Keratinocyte (primary cell): ENCODE results near the gene BHLHE23. TPM values are rescaled to one million over a fixed set of nuclear protein-coding genes. Genes with fewer than 3 reads are reported as not detected.

Source experiments
- DNase-seq: peaks from one replicate; pipeline ENCODE4 v3.0.0-alpha.2; 2011; ENCODE audit warnings: low read depth, missing footprints, low spot score
- FAIRE-seq: peaks from 2 replicates; lab custom pipeline; 2011; peaks lifted over from hg19 to GRCh38; lab: Jason Lieb, UNC
- H2AFZ ChIP-seq: 2 replicates; pipeline ENCODE4 v1.6.0; 2012; ENCODE audit warnings: low read length, control low read depth, inconsistent platforms; ENCODE audit not compliant: control insufficient read depth
- H3K27ac ChIP-seq: 2 replicates; pipeline ENCODE4 v1.5.1; 2011; ENCODE audit warnings: low read length; ENCODE audit not compliant: control insufficient read depth, insufficient read depth
- H3K27me3 ChIP-seq: 3 replicates; pipeline ENCODE4 v1.6.0; 2011; ENCODE audit warnings: low read length; ENCODE audit not compliant: control insufficient read depth, insufficient read depth; ENCODE audit errors: extremely low read depth
- H3K36me3 ChIP-seq, 2 experiments: 2 replicates in 1 of 2; 3 replicates in 1 of 2; pipeline ENCODE4 v1.5.1; 2011; ENCODE audit warnings: low read length in 2 of 2, mild to moderate bottlenecking in 1 of 2; ENCODE audit not compliant: control insufficient read depth in 2 of 2, insufficient read depth in 2 of 2; ENCODE audit errors: extremely low read depth in 1 of 2
- H3K4me1 ChIP-seq: 3 replicates; pipeline ENCODE4 v1.5.1; 2011; ENCODE audit warnings: low read length; ENCODE audit not compliant: control insufficient read depth, insufficient read depth; ENCODE audit errors: extremely low read depth
- H3K4me2 ChIP-seq: 3 replicates; pipeline ENCODE4 v1.6.0; 2011; ENCODE audit warnings: low read depth, low read length; ENCODE audit not compliant: control insufficient read depth, insufficient read depth; ENCODE audit errors: extremely low read depth
- H3K4me3 ChIP-seq, 3 experiments: fragments of 200-600 bp in 1 of 3; sonication (generic) in 1 of 3; 2 replicates in 2 of 3; 3 replicates in 1 of 3; pipeline ENCODE4 v1.5.1; 2011 to 2016; ENCODE audit warnings: low read length in 3 of 3, mild to moderate bottlenecking in 3 of 3, control low read depth in 2 of 3, inconsistent platforms in 1 of 3, low read depth in 1 of 3, mixed read lengths in 1 of 3, mixed run types in 1 of 3, moderate library complexity in 1 of 3; ENCODE audit not compliant: control insufficient read depth in 2 of 3, insufficient read depth in 2 of 3; ENCODE audit errors: extremely low read depth in 1 of 3
- H3K79me2 ChIP-seq: 2 replicates; pipeline ENCODE4 v1.6.0; 2012; ENCODE audit warnings: low read length; ENCODE audit not compliant: control insufficient read depth, insufficient read depth
- H3K9ac ChIP-seq: 3 replicates; pipeline ENCODE4 v1.6.0; 2011; ENCODE audit warnings: low read length; ENCODE audit not compliant: control insufficient read depth, insufficient read depth; ENCODE audit errors: extremely low read depth
- H3K9me1 ChIP-seq: 3 replicates; pipeline ENCODE4 v1.6.0; 2011; ENCODE audit warnings: low read length; ENCODE audit not compliant: control insufficient read depth, insufficient read depth; ENCODE audit errors: extremely low read depth
- H3K9me3 ChIP-seq: 2 replicates; pipeline ENCODE4 v1.5.1; 2012; ENCODE audit warnings: low read depth, low read length; ENCODE audit not compliant: control insufficient read depth
- H4K20me1 ChIP-seq: 3 replicates; pipeline ENCODE4 v1.6.0; 2011; ENCODE audit warnings: low read length; ENCODE audit not compliant: control insufficient read depth, insufficient read depth; ENCODE audit errors: extremely low read depth
- EZH2 ChIP-seq: IDR thresholded peaks from one replicate; pipeline ENCODE4 v1.6.1; 2012; ENCODE audit warnings: inconsistent platforms, mild to moderate bottlenecking, low read length, moderate library complexity
- dilution Hi-C: fragments of 300-500 bp; cut with MboI; formaldehyde crosslinking; loops from one replicate; pipeline ENCODE4 v1.7.0; 2020; ENCODE audit warnings: low sequenced_read_pairs; ENCODE audit not compliant: extremely low pct_ligation_motif_present
- polyA plus RNA-seq, 5 experiments: library from polyadenylated mRNA; depleted of rRNA in 3 of 5; stranded (reverse) in 3 of 5; stranded (forward) in 1 of 5; unstranded in 1 of 5; fragments of >200 nt; gene quantifications; 1 replicate in 1 of 5; 2 replicates in 3 of 5; 3 replicates in 1 of 5; pipeline versions ENCODE4 v1.2.1 to v1.2.3, GENCODE V29; 2011 to 2012; ENCODE audit warnings: missing spikeins in 2 of 5, low read depth in 1 of 5, low replicate concordance in 1 of 5
- TF ChIP-seq, protein P1 (sequence below), 3 experiments: IDR thresholded peaks in 1 of 3; conservative IDR thresholded peaks in 1 of 3; optimal IDR thresholded peaks in 1 of 3; 2 replicates in 2 of 3; 3 replicates in 1 of 3; pipeline versions ENCODE3 to v1.5.1; 2011; ENCODE audit warnings: low read length in 3 of 3, mild to moderate bottlenecking in 3 of 3, moderate library complexity in 2 of 3, control low read depth in 1 of 3, inconsistent platforms in 1 of 3; ENCODE audit not compliant: insufficient read depth in 2 of 3; ENCODE audit errors: extremely low read depth in 1 of 3

The BHLHE23 gene
- polyA plus RNA-seq, 1 donor (not counting 4 experiments of a cell fraction or from before 2014, with no cell fraction given), result not detected

DNA sequence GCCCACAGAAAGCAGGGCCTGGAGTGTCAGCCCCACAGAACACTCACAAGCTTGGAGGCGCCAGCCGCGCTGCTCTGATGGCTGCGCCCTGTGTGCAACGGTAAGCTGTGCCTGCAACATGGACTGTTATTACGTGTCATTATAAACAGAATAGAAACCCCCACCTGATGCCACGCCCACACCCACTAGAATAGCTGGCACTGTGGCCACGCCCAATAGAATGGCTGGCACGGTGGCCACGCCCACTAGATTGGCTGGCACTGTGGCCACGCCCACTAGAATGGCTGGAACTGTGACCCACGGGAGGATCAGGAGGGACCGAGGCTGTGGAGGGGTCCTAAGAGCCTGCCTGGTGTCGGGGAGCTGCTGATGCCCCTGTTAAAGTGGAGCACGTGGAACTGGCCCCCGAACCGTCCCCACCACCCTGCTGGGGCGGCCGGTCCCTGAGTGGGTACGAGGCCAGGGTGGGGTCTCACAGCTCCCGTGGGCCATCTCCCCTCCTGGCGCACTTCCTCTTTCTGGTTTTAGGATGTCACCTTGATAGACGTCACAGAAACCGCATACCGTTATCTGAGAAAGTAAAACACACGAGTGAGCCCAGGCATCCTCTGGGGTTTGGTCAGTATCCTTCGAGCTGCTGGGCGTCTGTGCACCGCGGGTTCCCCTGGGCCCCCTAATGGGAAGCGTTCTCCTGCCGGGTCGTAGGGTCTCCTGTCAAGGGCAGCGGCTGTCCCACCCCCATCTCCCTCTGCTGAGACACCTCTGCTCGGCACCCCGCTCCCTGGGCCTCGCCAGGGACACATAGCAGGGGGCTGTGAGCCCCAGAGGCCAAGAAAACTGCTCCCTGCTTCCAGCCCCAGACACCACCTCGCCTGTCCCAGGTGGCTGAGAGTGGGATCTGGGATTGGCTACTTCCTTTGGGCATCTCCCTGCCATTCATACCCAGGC is 28.9 kb downstream of the BHLHE23 start:
- Histone ChIP-seq H3K9me3 (no peaks in the 10 kb centered on the region), H3K27ac (no peak overlapping the region), H3K27me3 (peaks cover 76% of the 10 kb centered on the region), H3K9me1 (no peaks in the 10 kb centered on the region), H3K4me1 (no peaks in the 10 kb centered on the region), H3K36me3 (no peaks in the 10 kb centered on the region), H4K20me1 (peaks cover 4% of the 10 kb centered on the region), H2AFZ (no peak overlapping the region), H3K9ac (no peak overlapping the region), H3K4me2 (no peak overlapping the region), H3K4me3 (no peak overlapping the region), H3K79me2 (no peaks in the 10 kb centered on the region)
- no peak for DNase-seq
- no peak for FAIRE-seq
- dilution Hi-C loops, result no loop called here
- no peak for TF ChIP-seq EZH2
- TF ChIP-seq, protein P1, sequence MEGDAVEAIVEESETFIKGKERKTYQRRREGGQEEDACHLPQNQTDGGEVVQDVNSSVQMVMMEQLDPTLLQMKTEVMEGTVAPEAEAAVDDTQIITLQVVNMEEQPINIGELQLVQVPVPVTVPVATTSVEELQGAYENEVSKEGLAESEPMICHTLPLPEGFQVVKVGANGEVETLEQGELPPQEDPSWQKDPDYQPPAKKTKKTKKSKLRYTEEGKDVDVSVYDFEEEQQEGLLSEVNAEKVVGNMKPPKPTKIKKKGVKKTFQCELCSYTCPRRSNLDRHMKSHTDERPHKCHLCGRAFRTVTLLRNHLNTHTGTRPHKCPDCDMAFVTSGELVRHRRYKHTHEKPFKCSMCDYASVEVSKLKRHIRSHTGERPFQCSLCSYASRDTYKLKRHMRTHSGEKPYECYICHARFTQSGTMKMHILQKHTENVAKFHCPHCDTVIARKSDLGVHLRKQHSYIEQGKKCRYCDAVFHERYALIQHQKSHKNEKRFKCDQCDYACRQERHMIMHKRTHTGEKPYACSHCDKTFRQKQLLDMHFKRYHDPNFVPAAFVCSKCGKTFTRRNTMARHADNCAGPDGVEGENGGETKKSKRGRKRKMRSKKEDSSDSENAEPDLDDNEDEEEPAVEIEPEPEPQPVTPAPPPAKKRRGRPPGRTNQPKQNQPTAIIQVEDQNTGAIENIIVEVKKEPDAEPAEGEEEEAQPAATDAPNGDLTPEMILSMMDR (optimal IDR thresholded peaks at IDR 0.05 in 1 of 3, IDR thresholded peaks at IDR 0.05 in 1 of 3, conservative IDR thresholded peaks at IDR 0.05 in 1 of 3; ENCODE audit: extremely low read depth in 1 of 3, insufficient read depth in 2 of 3, low read length in 3 of 3), result no peak

DNA sequence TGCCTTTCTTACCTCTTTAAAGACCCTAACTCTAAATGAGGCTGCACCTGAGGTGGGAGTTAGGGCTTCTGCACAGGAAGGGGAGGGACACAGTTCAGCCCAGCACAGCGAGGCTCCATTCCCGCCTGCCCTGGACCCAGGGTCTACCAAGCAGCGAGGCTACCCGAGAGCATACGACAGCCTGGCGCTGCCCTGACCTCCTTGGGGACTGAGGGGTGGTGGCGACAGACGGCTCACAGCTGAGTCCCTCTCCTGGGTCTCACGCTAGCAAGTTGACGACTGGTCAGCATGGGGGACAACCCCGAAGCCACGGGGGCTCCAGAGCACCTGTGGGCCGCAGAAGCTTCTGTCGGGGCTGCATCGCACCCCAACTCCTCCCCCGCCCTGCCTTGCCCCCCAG is 29.9 kb downstream of the BHLHE23 start:
- Histone ChIP-seq H3K79me2 (no peaks in the 10 kb centered on the region), H3K27ac (no peak overlapping the region), H4K20me1 (peaks cover 7% of the 10 kb centered on the region), H3K4me2 (no peak overlapping the region), H3K27me3 (peaks cover 80% of the 10 kb centered on the region), H3K9me1 (no peaks in the 10 kb centered on the region), H3K36me3 (no peaks in the 10 kb centered on the region), H3K9ac (no peak overlapping the region), H3K9me3 (no peaks in the 10 kb centered on the region), H3K4me1 (peaks cover 5% of the 10 kb centered on the region), H3K4me3 (no peak overlapping the region), H2AFZ (no peak overlapping the region)
- dilution Hi-C loops, result no loop called here
- FAIRE-seq (no peak), DNase-seq (no peak)
- TF ChIP-seq EZH2, result no peak
- TF ChIP-seq, protein P1 (optimal IDR thresholded peaks at IDR 0.05 in 1 of 3, IDR thresholded peaks at IDR 0.05 in 1 of 3, conservative IDR thresholded peaks at IDR 0.05 in 1 of 3; ENCODE audit: extremely low read depth in 1 of 3, insufficient read depth in 2 of 3, low read length in 3 of 3), result no peak
